GM12801 (cell line): Measurements from ENCODE around the gene ANAPC16.

Source experiments
- TF ChIP-seq, protein P1 (sequence below): IDR thresholded peaks from one replicate; pipeline ENCODE4 v1.5.1; 2011; ENCODE audit warnings: control low read depth; ENCODE audit not compliant: insufficient read length; ENCODE audit errors: extremely low read depth

ANAPC16 gene

DNA sequence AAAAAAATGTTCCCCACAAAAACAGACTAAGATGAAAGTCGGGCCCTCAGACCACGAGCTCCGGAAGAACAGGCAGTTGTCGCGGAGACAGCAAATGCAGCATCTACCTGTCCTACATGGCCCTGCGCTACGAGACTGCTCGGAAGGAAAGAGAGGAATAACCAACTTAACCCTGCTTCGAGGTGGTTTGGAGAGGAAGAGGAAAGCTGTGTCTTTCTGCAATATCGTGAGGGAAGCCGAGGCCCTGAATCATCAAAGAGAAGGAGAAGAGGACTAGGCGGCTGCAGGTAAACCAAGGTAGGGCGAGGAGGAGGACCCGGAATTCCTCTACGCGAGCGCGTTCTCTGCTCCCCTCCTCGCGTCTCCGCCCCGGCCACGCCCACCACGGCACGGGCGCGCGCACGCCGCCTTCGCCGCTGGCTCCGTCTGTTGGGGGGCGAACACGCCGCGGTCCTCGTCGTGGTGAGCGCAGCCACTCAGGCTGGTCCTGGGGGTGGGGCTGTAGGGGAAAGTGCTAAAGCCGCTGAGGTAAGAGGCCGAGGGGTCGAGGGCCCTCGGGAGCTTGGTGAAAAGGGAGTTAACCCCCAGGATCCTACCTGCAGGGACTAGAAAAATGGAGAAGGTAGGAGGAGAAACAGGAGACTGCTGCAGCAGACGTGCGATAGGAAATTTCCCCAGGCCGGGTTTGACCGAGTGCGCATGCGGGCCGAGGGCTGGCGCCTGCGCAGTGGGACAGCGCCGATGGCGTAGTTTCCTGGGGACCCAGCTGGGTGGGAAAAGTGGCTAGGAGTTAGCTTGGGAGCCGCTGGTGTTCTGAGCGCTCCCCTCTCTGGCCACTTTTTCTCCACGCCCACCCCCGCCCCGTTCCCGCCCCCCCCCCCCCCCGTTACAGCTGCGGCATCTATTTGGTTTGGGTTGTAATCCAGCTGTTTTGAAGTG, at the start of gene ANAPC16, which contains the start of gene ASCC1:
Gene ANAPC16, plus strand, starts transcription at position 402 of the 939 bp plus-strand sequence. CDS start 7,903 bp downstream, outside the sequence.
Gene ASCC1, minus strand, starts transcription at position 666 of the 939 bp plus-strand sequence. CDS start 2,978 bp downstream, outside the sequence.
- TF ChIP-seq, protein P1, sequence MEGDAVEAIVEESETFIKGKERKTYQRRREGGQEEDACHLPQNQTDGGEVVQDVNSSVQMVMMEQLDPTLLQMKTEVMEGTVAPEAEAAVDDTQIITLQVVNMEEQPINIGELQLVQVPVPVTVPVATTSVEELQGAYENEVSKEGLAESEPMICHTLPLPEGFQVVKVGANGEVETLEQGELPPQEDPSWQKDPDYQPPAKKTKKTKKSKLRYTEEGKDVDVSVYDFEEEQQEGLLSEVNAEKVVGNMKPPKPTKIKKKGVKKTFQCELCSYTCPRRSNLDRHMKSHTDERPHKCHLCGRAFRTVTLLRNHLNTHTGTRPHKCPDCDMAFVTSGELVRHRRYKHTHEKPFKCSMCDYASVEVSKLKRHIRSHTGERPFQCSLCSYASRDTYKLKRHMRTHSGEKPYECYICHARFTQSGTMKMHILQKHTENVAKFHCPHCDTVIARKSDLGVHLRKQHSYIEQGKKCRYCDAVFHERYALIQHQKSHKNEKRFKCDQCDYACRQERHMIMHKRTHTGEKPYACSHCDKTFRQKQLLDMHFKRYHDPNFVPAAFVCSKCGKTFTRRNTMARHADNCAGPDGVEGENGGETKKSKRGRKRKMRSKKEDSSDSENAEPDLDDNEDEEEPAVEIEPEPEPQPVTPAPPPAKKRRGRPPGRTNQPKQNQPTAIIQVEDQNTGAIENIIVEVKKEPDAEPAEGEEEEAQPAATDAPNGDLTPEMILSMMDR, result no peak

DNA sequence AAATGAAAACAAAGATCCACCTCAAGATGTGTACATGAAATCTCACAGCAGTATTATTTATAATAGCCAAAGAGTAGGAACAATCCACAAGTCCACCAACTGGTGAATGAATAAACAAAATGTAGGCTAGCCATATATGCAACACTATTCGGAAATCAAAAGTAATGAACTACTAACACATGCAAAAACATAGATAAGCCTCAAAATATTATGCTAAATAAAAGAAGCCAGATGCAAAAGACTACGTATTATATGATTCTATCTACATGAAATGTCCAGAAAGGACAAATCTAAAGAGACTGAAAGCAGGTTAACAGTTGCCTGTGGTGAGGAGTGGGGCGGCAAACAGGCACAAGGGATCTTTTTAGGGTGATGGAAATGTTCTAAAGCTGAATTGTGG, 48.7 kb upstream of the ANAPC16 start:
- TF ChIP-seq, protein P1, result no peak

DNA sequence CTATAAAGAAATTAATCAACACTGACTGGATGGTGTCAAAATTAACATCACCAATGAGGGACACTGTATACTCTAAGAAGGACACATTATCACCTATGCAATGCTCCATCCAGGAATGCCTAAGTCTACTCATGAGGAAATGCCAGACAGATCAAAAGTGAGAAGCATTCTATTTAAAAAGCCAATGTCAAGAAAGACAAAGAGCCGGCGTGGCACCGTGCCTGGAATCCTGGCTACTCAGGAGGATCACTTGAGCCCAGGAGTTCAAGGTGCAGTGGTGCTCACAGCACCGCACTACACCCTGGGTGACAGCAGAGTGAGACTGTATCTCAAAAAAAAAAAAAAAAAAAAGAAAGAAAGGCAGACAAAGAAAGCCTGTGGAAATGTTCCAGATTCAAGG, 45.5 kb upstream of the ANAPC16 start:
- TF ChIP-seq, protein P1, result no peak

DNA sequence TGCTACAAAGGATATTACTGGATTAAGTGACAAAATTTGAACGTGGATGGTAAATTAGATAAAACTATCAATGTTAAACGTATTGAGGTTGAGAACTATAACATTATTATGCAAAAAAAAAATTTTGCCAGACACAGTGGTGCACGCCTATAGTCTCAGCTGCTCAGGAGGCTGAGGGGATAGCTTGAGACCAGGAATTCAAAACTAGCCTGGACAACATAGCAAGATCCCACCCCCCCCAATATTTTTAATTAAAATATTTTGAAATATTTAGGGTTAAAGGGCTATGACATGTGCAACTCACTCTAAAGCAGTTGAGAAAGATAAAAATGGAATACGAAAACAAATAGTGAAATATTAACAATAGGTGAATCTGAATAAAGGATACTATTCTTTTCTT, 45.1 kb upstream of the ANAPC16 start:
- TF ChIP-seq, protein P1, result no peak

DNA sequence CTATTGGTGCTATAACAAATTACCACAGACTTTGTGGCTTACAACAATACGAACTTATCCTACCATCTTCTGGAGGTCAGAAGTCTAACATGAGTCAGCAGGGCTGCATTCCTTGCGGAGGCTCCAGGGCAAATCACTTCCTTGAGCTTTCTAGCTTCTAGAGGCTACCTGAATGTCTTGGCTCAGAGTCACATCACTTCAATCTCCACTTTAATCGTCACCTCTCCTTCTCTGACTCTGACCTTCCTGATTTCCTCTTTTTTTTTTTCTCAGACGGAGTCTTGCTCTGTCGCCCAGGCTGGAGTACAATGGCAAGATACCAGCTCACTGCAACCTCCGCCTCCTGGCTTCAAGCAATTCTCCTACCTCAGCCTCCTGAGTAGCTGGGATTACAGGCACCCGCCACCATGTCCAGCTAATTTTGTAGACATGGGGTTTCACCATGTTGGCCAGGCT, 44.6 kb upstream of the ANAPC16 start:
- TF ChIP-seq, protein P1, result no peak

DNA sequence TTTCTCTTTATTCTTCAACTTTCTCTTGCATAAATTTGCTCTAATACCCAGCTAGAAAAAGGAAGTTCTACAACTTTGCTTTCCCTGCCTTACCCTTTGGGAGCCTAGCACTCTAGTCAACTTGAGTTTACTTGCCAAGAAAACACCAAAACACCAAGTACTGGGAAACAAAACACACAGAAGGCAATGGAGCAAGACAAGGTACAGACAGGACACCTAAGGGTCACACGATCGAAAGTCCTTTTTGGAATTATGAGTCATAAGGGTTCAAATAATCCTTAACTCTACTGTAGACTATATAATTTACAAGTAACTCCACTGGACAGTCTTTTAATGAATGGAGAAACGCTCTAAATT, 42.6 kb upstream of the ANAPC16 start:
- TF ChIP-seq, protein P1, result no peak

DNA sequence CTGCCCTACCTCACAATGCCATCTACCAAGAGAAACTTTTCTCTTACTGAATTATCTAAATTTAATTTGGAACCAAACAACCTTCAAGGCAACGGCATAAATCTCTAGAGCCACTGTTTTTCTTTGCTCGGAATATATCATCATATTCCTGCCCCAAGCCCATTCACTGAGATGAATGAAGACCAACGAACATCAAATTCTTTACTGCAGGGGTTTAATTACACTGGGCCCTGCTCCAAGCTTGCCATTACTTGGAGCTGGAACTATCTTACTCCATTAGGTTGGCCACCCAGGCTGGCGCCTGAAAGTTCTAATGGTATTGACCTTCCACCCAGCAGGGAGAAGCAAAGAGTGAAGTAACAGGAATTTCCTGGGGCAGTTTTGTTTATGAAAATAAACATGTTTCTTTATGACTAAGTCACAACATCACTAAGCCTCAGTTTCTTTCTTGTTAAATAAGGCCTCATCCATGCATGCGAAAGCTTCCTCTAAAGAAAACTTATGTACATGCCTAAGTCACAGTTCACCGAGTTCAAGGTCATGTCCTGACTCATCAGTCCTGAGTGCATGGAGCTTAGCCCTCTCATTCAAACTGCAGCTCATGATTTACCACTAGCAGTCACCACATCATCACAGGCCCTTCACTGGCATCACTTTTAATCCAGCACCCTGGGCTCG, 42.1 kb upstream of the ANAPC16 start:
- TF ChIP-seq, protein P1, result no peak
